HepG2 (cell line): ENCODE data around the gene ZCCHC24. TPM values are rescaled to one million over a fixed set of nuclear protein-coding genes. Genes with fewer than 3 reads are reported as not detected.

Experiments used
- FOXM1 ChIP-seq: sonication (generic); formaldehyde crosslinking; IDR thresholded peaks from 2 replicates; pipeline ENCODE4 v1.5.0; 2020; ENCODE audit warnings: missing genetic modification reagents
- NBN ChIP-seq: fragments of 450-650 bp; conservative IDR thresholded peaks from 2 replicates; pipeline ENCODE4 v1.6.1; 2017
- RARG ChIP-seq: sonication (generic); formaldehyde crosslinking; IDR thresholded peaks from 2 replicates; pipeline ENCODE4 v1.4.0; 2020; ENCODE audit warnings: low read depth, mild to moderate bottlenecking, missing genetic modification reagents
- TBX2 ChIP-seq: sonication (generic); formaldehyde crosslinking; IDR thresholded peaks from 2 replicates; pipeline ENCODE4 v1.5.0; 2020; ENCODE audit warnings: missing genetic modification reagents, mild to moderate bottlenecking, borderline replicate concordance
- TBX3 ChIP-seq: fragments of 450-650 bp; IDR thresholded peaks from 2 replicates; pipeline ENCODE4 v1.6.1; 2017; ENCODE audit warnings: antibody characterized with exemption, mild to moderate bottlenecking, inconsistent platforms, borderline replicate concordance
- ZNF317 ChIP-seq: sonication (generic); formaldehyde crosslinking; IDR thresholded peaks from 2 replicates; pipeline ENCODE4 v1.5.0; 2020; ENCODE audit warnings: mild to moderate bottlenecking, missing genetic modification reagents
- ZNF343 ChIP-seq: sonication (generic); formaldehyde crosslinking; IDR thresholded peaks from 2 replicates; pipeline ENCODE4 v1.4.0; 2020; ENCODE audit warnings: mild to moderate bottlenecking, missing genetic modification reagents
- polyA plus RNA-seq, 8 experiments: library from polyadenylated mRNA; depleted of rRNA in 3 of 8; stranded (reverse) in 7 of 8; unstranded in 1 of 8; fragments of >200 nt; fragmentation: Illumina TruSeq in 4 of 8; extraction: Trizol in 4 of 8; gene quantifications; 2 replicates each; pipeline versions ENCODE4 v1.2.1 to v1.2.3, GENCODE V29; 2011 to 2016; ENCODE audit warnings: low read depth in 4 of 8, missing spikeins in 1 of 8, mixed read lengths in 1 of 8; ENCODE audit not compliant: insufficient read depth in 1 of 8
- total RNA-seq, 5 experiments: library from RNA; depleted of rRNA; stranded (reverse); fragments of >200 nt; fragmentation: Illumina TruSeq; extraction: Trizol; gene quantifications; 2 replicates each; pipeline ENCODE4 v1.2.3, GENCODE V29; 2016; ENCODE audit warnings: low read depth in 1 of 5
- TF ChIP-seq, protein P1 (sequence below): sonication (generic); formaldehyde crosslinking; IDR thresholded peaks from 2 replicates; pipeline ENCODE4 v1.4.0; 2020; ENCODE audit warnings: missing genetic modification reagents, mild to moderate bottlenecking, borderline replicate concordance
- TF ChIP-seq, protein P2 (sequence below): sonication (generic); formaldehyde crosslinking; IDR thresholded peaks from 2 replicates; pipeline ENCODE4 v1.5.0; 2020; ENCODE audit warnings: missing genetic modification reagents

The ZCCHC24 gene
- total and polyA plus RNA-seq, 2 of the 13 experiments (the other 11 are each of a cell fraction or from before 2014, with no cell fraction given): 3.1 to 7.9 TPM

DNA sequence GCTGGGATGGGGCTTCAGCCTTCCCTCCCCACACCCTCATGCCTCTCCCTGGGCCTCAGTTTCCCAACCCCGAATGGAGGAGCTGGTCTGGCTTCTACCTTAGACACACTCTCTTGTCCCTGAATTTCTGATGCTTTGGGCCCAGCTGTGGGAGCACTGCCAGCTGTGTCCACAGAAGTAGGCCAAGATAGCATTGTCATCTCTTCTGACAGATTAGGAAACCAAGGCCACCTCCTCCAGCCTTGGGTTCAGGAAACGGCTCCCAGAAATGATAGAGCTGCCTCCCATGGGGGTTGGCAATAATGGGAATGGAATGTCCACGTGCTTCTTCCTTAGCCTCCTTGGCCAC lies 96.8 kb downstream of the ZCCHC24 start (continued):
- TF ChIP-seq, protein P1, sequence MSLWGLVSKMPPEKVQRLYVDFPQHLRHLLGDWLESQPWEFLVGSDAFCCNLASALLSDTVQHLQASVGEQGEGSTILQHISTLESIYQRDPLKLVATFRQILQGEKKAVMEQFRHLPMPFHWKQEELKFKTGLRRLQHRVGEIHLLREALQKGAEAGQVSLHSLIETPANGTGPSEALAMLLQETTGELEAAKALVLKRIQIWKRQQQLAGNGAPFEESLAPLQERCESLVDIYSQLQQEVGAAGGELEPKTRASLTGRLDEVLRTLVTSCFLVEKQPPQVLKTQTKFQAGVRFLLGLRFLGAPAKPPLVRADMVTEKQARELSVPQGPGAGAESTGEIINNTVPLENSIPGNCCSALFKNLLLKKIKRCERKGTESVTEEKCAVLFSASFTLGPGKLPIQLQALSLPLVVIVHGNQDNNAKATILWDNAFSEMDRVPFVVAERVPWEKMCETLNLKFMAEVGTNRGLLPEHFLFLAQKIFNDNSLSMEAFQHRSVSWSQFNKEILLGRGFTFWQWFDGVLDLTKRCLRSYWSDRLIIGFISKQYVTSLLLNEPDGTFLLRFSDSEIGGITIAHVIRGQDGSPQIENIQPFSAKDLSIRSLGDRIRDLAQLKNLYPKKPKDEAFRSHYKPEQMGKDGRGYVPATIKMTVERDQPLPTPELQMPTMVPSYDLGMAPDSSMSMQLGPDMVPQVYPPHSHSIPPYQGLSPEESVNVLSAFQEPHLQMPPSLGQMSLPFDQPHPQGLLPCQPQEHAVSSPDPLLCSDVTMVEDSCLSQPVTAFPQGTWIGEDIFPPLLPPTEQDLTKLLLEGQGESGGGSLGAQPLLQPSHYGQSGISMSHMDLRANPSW (CRISPR knock-in tag): no peak
- TF ChIP-seq, protein P2, sequence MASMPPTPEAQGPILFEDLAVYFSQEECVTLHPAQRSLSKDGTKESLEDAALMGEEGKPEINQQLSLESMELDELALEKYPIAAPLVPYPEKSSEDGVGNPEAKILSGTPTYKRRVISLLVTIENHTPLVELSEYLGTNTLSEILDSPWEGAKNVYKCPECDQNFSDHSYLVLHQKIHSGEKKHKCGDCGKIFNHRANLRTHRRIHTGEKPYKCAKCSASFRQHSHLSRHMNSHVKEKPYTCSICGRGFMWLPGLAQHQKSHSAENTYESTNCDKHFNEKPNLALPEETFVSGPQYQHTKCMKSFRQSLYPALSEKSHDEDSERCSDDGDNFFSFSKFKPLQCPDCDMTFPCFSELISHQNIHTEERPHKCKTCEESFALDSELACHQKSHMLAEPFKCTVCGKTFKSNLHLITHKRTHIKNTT (CRISPR knock-in tag): no peak
- TF ChIP-seq ZNF317 (CRISPR knock-in tag): no peak
- TF ChIP-seq TBX3: no peak
- no peak for TF ChIP-seq RARG (CRISPR knock-in tag)
- TF ChIP-seq TBX2 (CRISPR knock-in tag): no peak
- 0 out of 2 replicates have a peak, but pooled peaks have one; percentile 11 for TF ChIP-seq ZNF343
- TF ChIP-seq NBN: no peak
- 0 out of 2 replicates have a peak, but pooled peaks have one; percentile 16 for TF ChIP-seq FOXM1 (CRISPR knock-in tag)
